HG02678 (cell line): Measurements from ENCODE around the gene CDCP1.

ENCODE experiments used
- ATAC-seq: cut with Tn5 transposase; IDR thresholded peaks from one replicate; pipeline ENCODE4 v1.9.1; 2021; ENCODE audit warnings: mild to moderate bottlenecking, moderate library complexity; ENCODE audit not compliant: unreplicated experiment

The CDCP1 gene, protein sequence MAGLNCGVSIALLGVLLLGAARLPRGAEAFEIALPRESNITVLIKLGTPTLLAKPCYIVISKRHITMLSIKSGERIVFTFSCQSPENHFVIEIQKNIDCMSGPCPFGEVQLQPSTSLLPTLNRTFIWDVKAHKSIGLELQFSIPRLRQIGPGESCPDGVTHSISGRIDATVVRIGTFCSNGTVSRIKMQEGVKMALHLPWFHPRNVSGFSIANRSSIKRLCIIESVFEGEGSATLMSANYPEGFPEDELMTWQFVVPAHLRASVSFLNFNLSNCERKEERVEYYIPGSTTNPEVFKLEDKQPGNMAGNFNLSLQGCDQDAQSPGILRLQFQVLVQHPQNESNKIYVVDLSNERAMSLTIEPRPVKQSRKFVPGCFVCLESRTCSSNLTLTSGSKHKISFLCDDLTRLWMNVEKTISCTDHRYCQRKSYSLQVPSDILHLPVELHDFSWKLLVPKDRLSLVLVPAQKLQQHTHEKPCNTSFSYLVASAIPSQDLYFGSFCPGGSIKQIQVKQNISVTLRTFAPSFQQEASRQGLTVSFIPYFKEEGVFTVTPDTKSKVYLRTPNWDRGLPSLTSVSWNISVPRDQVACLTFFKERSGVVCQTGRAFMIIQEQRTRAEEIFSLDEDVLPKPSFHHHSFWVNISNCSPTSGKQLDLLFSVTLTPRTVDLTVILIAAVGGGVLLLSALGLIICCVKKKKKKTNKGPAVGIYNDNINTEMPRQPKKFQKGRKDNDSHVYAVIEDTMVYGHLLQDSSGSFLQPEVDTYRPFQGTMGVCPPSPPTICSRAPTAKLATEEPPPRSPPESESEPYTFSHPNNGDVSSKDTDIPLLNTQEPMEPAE

GRCh38 chr3:45145681-45146614, at the start of gene CDCP1:
Gene CDCP1 (minus strand): TSS chr3:45146378. CDS start chr3:45146287, 91 bp downstream.
- no peak for ATAC-seq

GRCh38 chr3:45194791-45195190, 48.6 kb upstream of the CDCP1 start:
- no peak for ATAC-seq

DNA sequence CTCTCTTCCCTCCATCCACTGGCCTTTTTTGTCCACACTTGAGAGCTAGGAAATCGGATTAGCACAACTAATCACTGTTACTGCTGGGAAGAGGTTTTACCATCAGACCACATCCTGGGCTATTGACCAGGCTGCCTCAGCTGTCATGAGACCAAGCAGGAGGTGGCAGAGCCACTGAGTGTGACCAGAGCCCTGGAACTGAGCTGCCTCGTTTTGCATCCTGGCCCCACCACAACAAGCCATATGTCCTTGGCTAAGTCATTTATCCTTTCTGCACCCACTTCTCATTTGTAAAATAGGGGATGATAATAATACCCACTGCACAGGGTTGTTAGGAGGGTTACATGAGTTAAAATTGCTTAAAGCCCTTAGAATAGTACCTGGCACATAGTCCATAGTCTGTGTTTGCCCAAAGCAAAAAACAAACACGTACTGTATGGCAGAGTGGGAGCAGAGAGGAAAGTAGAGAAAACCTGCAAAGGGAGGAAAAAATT, 45.8 kb upstream of the CDCP1 start:
- no peak for ATAC-seq

DNA sequence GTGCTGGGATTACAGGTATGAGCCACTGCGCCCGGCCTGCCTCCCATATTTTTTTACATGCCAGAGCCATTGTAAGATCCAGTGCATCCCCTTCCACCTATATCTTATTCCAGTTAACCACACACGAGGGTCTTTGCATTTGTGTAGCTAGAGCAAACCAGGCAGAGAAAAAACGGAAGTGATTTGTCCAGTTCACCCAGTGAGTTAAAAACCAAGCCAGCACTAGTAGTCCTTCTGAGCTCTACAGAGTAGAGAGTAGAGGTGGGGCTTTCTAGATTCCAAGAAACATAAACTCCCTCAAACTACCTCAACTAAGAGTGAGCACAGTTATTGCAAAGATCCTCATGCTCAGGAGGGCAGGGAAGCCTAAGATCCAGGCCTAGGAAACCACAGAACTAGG, 45.2 kb upstream of the CDCP1 start:
- ATAC-seq: no peak

- no peak for ATAC-seq
These were observed 42.8 kb upstream of the CDCP1 start for GRCh38 chr3:45188719-45189659.

DNA sequence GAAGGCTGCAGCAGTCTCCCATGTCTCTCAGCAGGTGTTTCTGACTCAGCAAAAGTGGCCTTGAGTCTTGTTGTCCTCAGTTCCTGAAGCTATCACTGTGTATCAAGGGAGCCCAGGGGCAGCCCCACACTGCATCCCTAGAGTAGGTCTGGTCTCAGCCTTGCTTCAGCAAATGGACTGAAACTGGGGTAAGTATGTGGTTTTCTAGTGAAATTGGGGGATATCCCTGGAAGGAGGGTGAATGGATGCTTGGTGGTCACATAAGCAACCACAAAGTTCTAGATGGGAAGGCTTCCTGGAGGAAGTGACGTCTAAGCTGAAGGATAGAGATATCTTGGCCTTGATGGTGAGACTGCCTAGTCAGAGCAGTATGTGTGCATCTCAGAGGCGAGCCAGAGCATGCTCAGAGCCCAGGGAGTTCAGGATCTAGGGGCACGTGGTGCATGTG, 41.5 kb upstream of the CDCP1 start:
- ATAC-seq: no peak

GRCh38 chr3:45186871-45187270, 40.7 kb upstream of the CDCP1 start:
- ATAC-seq: no peak

GRCh38 chr3:45185461-45185860, 39.3 kb upstream of the CDCP1 start:
- ATAC-seq: no peak

- no peak for ATAC-seq
These were observed 38.9 kb upstream of the CDCP1 start for GRCh38 chr3:45185052-45185451.

DNA sequence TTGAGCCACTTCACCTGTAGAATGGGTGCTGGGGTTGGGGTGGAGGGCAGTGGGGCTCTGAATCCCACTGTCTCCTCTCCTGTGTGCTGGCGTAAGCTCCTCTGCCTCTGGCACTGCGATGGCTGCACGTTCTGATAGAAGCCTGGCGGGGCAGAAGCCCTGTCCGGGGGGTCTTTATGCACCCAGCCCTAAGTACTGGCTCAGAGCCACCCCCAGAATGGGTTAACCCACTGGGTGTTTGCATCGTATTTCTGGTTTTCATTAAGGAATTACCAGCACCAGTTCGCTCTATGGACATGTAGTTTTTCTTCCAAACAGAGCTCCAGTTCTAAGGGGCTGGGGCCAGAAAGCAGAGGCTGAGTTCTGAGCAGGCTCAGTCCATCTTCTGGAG, 37.7 kb upstream of the CDCP1 start:
- ATAC-seq: no peak

DNA sequence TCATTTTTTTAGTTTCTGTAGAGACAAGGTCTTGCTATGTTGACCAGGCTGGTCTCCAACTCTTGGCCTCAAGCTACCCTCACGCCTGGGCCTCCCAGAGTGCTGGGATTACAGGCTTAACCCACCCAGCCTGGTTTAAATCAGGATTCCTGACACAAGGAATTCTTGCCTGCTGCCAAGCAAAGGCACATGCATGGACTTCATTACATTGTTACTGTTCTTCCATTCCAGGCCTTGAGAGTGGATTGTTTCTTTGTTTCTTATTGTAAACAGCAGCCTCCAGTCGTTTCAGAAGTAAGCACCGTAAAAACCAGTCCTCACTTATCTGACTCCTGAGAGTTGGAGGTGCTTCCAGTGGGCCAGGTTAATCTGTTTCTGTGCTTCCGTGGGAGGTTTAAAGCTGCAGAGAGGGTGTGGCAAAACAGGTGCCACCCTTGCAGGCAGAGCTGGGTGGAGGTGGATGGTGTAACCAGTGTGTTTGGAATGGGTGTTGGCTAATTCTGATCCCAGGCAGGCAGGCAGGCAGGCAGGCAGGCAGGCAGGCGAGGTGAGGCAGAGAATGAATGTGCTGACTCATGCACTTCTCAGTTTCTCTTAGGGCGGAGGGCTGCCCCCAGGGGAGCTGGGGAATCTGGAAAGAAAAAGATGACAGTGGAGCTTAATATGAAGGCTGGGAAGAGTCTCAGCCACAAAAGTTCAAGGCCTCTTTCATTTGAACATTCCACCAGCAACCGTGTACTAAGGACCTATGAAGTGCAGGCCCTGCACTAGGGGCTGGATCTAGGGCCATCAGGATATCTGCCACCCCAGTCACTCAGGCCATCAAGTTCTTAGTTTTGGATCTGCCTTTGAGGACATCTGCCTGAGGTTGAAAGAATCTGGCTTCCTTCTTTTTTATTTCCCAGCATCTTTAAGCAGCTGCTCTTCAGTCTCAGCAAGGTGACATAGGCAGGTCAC, 37.0 kb upstream of the CDCP1 start:
- no peak for ATAC-seq

DNA sequence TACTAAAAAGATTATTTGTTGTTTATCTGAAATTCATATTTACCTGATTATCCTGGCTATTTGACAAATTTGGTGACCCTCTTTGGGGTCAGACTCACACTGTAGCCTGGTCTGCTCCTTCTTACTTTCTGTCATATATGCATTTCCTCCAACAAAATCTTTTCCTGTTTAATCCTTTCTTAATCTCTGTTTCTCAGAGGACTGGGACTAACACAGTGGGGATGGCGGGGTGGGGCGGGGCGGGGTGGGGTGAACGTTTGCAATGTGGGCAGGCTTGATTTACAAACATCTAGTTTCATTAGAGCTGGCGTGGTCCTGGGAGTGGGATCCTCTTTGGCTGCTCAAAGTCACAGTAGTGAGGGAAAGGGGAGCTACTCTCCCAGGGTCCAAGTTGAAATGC, 35.3 kb upstream of the CDCP1 start:
- no peak for ATAC-seq

DNA sequence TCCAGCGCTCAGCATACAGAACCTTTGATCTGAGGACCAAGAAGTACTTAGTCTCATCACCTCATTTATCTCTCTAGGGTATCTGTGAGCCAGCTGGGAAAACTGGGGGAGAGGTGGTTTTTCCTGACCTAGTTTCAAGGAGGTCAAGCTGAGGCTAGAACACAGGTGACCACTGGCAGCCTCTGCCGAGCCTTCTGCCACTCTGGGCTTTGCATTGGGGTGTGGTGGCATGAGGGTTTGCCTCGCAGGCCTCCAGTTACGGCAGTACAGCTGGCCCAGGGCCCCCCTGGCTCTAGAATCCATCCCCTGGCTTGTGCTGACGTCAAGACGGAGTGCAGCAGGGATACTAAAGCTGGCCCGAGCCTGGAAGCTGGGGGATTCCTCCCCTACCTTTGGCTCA, 34.7 kb upstream of the CDCP1 start:
- ATAC-seq: no peak

- ATAC-seq: no peak
These were observed 33.9 kb upstream of the CDCP1 start for GRCh38 chr3:45180051-45180450.

- no peak for ATAC-seq
These were observed 33.0 kb upstream of the CDCP1 start for GRCh38 chr3:45179163-45179562.

DNA sequence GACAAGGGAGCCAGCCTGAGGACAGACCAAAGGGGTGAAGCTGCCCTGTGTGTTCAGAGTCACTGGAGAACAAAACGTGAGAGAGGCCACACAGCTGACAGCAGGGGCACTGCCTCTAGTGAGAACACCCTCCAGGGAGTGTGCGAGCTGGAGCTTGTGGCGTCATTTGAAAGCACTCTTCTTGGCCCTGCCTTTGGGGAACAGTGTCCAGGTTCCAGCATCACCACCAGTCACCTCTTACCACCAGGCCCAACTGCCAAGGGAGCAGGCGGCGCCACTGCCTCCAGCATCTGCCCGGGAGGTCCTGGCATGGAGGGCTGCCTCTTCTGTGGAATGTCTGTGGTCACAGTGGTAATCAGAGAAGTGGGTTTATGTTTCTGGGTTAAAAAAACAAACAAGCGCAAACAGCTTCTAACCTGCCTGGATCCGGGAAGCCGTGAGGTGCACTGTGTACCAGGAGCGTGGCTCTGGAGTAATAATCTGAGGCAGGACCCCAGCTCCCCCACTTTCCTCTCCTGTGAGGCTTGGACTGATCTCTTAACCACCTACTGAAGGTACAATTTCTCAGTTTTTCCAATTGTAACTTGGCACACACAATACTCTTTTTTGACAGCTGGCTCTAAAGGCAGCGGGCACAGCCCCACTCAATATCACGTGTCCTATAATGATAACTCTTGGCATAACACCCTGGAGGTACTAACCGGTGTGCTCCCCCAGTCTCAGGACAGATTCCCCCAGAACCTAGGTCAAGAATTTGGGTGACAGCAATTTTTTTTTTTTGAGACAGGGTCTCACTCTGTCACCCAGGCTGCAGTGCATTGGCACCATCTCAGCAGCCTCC, 32.2 kb upstream of the CDCP1 start:
- no peak for ATAC-seq

- no peak for ATAC-seq
These were observed 30.7 kb upstream of the CDCP1 start for GRCh38 chr3:45176912-45177311.

DNA sequence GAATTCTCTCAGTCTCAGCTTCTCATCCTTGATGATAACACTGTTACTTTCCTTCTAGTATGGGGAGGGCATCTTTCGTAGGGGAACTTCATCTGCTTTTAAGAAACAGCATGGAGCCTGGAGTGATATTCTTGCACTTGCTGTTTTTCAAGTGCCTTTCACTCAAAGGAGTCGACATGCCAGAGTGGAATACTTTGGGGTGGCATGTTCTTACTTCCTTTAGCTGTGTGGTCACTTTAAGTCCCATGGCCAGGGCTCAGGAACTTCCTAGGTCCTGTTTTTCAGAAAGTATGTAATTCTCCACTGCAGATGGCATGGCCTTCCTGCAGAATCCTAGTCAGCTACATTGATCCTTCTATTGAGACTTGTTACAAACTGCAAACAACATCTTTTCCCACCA, 28.1 kb upstream of the CDCP1 start:
- no peak for ATAC-seq
